Neuronal stem cell (in vitro differentiated cells): Measurements from ENCODE around the gene SLC35G6.

Source experiments
- DNase-seq: peaks from one replicate; pipeline ENCODE4 v3.0.0-alpha.2; 2013; ENCODE audit warnings: low spot score
- H2AFZ ChIP-seq: one replicate; pipeline ENCODE4 v1.6.1; 2013; ENCODE audit warnings: mild to moderate bottlenecking, low read length, inconsistent platforms
- H2AK5ac ChIP-seq: 2 replicates; pipeline ENCODE4 v1.6.1; 2013; ENCODE audit warnings: low read depth, mild to moderate bottlenecking, inconsistent platforms, low read length, moderate library complexity, mixed read lengths
- H2BK120ac ChIP-seq: 2 replicates; pipeline ENCODE4 v1.6.1; 2013; ENCODE audit warnings: low read depth, mild to moderate bottlenecking, inconsistent platforms, low read length, moderate library complexity, mixed read lengths
- H2BK12ac ChIP-seq: one replicate; pipeline ENCODE4 v1.6.1; 2013; ENCODE audit warnings: low read length, inconsistent platforms
- H2BK15ac ChIP-seq: 2 replicates; pipeline ENCODE4 v1.6.1; 2013; ENCODE audit warnings: mild to moderate bottlenecking, low read length, inconsistent platforms, mixed read lengths
- H2BK5ac ChIP-seq: one replicate; pipeline ENCODE4 v1.6.1; 2013; ENCODE audit warnings: inconsistent platforms, mild to moderate bottlenecking, low read length, moderate library complexity
- H3K14ac ChIP-seq: one replicate; pipeline ENCODE4 v1.6.1; 2013; ENCODE audit warnings: low read length, inconsistent platforms
- H3K18ac ChIP-seq: 2 replicates; pipeline ENCODE4 v1.6.1; 2013; ENCODE audit warnings: low read length, inconsistent platforms
- H3K23ac ChIP-seq: 2 replicates; pipeline ENCODE4 v1.6.1; 2013; ENCODE audit warnings: low read depth, mild to moderate bottlenecking, mixed read lengths, low read length, inconsistent platforms; ENCODE audit not compliant: poor library complexity
- H3K27ac ChIP-seq: replicated peaks from 3 replicates; pipeline ENCODE4 v1.5.1; 2013; ENCODE audit warnings: low read length, inconsistent platforms
- H3K27me3 ChIP-seq, 3 experiments: 2 replicates each; pipeline ENCODE4 v1.6.1; 2013; ENCODE audit warnings: low read length in 3 of 3, mild to moderate bottlenecking in 2 of 3, inconsistent platforms in 1 of 3, low read depth in 1 of 3, mixed read lengths in 1 of 3, moderate library complexity in 1 of 3; ENCODE audit not compliant: control insufficient read depth in 3 of 3, insufficient read depth in 3 of 3
- H3K36me3 ChIP-seq, 2 donors: replicated peaks in 1 of 2; 2 replicates each; pipeline ENCODE4 v1.6.1; 2013; ENCODE audit warnings: low read length in 2 of 2; ENCODE audit not compliant: control insufficient read depth in 2 of 2, insufficient read depth in 2 of 2
- H3K4ac ChIP-seq: 2 replicates; pipeline ENCODE4 v1.6.1; 2013; ENCODE audit warnings: inconsistent platforms, mild to moderate bottlenecking, low read length, moderate library complexity
- H3K4me1 ChIP-seq, 2 donors: 1 replicate in 1 of 2; 2 replicates in 1 of 2; pipeline ENCODE4 v1.6.1; 2013; ENCODE audit warnings: low read length in 2 of 2, low read depth in 1 of 2; ENCODE audit not compliant: control insufficient read depth in 2 of 2, insufficient read depth in 1 of 2
- H3K4me2 ChIP-seq: one replicate; pipeline ENCODE4 v1.6.1; 2013; ENCODE audit warnings: mild to moderate bottlenecking, low read length, inconsistent platforms; ENCODE audit not compliant: insufficient read depth, poor library complexity, severe bottlenecking
- H3K4me3 ChIP-seq, 2 donors: 2 replicates each; pipeline ENCODE4 v1.5.1; 2013; ENCODE audit warnings: low read length in 2 of 2, mild to moderate bottlenecking in 2 of 2, inconsistent platforms in 1 of 2, moderate library complexity in 1 of 2
- H3K79me1 ChIP-seq: one replicate; pipeline ENCODE4 v1.6.1; 2013; ENCODE audit warnings: low read depth, mild to moderate bottlenecking, inconsistent platforms, low read length, moderate library complexity
- H3K9ac ChIP-seq: one replicate; pipeline ENCODE4 v1.6.1; 2013; ENCODE audit warnings: mild to moderate bottlenecking, low read depth, low read length, inconsistent platforms; ENCODE audit not compliant: poor library complexity
- H3K9me3 ChIP-seq, 2 donors: replicated peaks in 1 of 2; 2 replicates each; pipeline versions ENCODE3 to v1.6.1; 2013; ENCODE audit warnings: low read length in 2 of 2, mild to moderate bottlenecking in 2 of 2, inconsistent platforms in 1 of 2, low read depth in 1 of 2, mixed read lengths in 1 of 2, moderate library complexity in 1 of 2; ENCODE audit not compliant: control insufficient read depth in 2 of 2, insufficient read depth in 1 of 2
- H4K8ac ChIP-seq: one replicate; pipeline ENCODE4 v1.6.1; 2013; ENCODE audit warnings: low read depth, mild to moderate bottlenecking, inconsistent platforms, low read length, moderate library complexity
- H4K91ac ChIP-seq: one replicate; pipeline ENCODE4 v1.6.1; 2013; ENCODE audit warnings: low read length, low read depth, mild to moderate bottlenecking, inconsistent platforms; ENCODE audit not compliant: poor library complexity
- WGBS, 2 donors: extraction: QIAGEN DNeasy Blood & Tissue Kit; methylation state at CpG; one replicate each; pipeline ENCODE4 v1.1.7; 2013; ENCODE audit warnings: missing lambda C conversion rate in 2 of 2, mixed read lengths in 1 of 2; ENCODE audit not compliant: insufficient read length in 2 of 2, insufficient replicate concordance in 1 of 2; ENCODE audit errors: extremely low coverage in 2 of 2; 5-methylcytosine and 5-hydroxymethylcytosine counted together

The SLC35G6 gene

DNA sequence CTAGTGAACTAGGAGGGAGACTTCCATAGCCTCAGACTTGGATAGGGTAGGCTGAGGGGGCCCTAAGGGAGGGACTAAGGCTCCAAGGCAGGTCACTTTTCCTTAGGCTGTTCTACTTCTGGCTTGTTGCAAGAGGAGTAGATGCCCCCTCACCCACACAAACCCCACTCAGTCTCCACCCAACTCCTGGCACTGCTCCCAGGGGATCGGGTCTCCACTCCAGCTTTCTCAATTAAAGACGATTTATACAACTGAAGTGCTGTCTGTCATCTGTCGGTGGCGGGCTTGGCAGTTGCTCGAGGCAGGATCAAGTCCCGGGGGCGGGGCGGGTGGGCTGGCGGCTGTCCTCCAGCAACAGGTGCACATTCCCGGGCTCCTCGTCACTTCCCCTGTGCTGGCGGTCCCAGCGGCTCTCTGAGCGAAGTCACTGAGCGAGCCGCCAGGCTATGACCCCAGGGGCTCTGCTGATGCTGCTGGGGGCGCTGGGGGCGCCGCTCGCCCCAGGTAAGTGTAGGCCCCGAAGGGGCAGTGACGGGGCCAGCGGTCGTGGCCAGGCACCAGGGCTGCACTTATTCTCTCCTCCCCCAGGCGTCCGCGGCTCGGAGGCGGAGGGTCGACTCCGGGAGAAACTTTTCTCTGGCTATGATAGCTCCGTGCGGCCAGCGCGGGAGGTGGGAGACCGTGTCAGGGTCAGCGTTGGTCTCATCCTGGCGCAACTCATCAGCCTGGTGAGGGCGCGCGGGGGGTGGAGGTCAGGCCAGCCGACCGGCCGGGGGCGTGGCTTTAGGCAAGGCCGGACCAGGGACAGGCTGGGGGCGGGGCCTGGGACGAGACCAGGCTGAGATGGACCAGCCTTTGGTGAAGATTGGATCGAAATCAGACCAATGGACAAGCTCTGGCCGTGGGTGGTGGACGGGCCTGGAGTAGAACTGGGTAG lies 36.3 kb upstream of the SLC35G6 start, which contains the start of gene CHRNB1:
Gene CHRNB1, plus strand, starts transcription at position 380 of the 937 bp plus-strand sequence. Its CDS starts 67 bp downstream, at position 447.
- peak; percentile 85 for DNase-seq
- Histone ChIP-seq H2AFZ (peak within 1 kb of the TSS; percentile 97), H3K4me3 (peak within 1 kb of the TSS; percentile 45 to 78), H3K23ac (peak within 1 kb of the TSS; percentile 52), H3K9ac (peak within 1 kb of the TSS; percentile 71), H3K27ac (peak within 1 kb of the TSS; percentile 53), H3K9me3 (peaks cover 1 to 5% of the 10 kb centered on the region in 2 donors), H2BK15ac (peak within 1 kb of the TSS; percentile 61), H2AK5ac (peak within 1 kb of the TSS; percentile 39), H3K4ac (no peak within 1 kb of the TSS), H4K8ac (no peak within 1 kb of the TSS), H3K27me3 (peaks cover 0 to 15% (median 6%) of the 10 kb centered on the region in 3 experiments), H4K91ac (no peak within 1 kb of the TSS), H2BK5ac (no peak within 1 kb of the TSS), H3K18ac (peak within 1 kb of the TSS; percentile 95), H2BK120ac (no peak within 1 kb of the TSS), H3K14ac (no peak within 1 kb of the TSS), H2BK12ac (no peak within 1 kb of the TSS), H3K36me3 (no peaks in the 10 kb centered on the region), H3K79me1 (peaks cover 2% of the 10 kb centered on the region), H3K4me2 (peak within 1 kb of the TSS; percentile 95), H3K4me1 (peaks cover 11 to 22% of the 10 kb centered on the region in 2 donors)
- WGBS, 2 donors: no CpG with 5 or more reads among the region's 51 CpGs

DNA sequence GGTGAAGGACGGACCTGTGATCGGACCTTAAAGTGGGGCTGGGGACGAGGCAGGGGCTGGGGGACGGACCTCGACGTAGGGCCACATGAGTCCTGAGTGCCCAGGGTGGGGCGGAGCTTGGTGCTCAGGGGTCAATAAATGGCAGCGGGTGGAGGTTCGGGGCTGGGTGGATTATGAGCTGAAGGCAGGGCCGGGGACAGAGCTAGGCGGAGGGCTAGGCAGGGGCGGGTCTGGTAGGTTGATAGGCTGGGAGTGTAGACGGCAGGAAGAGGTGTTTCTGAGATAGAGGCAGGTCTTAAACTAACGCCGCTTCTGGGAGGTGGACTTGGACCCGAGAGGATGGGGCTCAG lies 35.7 kb upstream of the SLC35G6 start:
- Histone ChIP-seq H4K8ac (no peak overlapping the region), H3K4me3 (peak overlapping the region; percentile 45 to 62), H3K4ac (no peak overlapping the region), H3K9me3 (peaks cover 1 to 5% of the 10 kb centered on the region in 2 donors), H3K36me3 (no peaks in the 10 kb centered on the region), H3K18ac (peak overlapping the region; percentile 95), H2BK12ac (no peak overlapping the region), H2BK120ac (no peak overlapping the region), H3K27ac (peak overlapping the region; percentile 37), H3K4me1 (peaks cover 11 to 22% of the 10 kb centered on the region in 2 donors), H3K23ac (peak overlapping the region; percentile 52), H3K14ac (no peak overlapping the region), H2BK5ac (no peak overlapping the region), H3K79me1 (peaks cover 2% of the 10 kb centered on the region), H2AK5ac (peak overlapping the region; percentile 23), H2AFZ (peak overlapping the region; percentile 97), H3K27me3 (peaks cover 0 to 15% (median 6%) of the 10 kb centered on the region in 3 experiments), H3K4me2 (peak overlapping the region; percentile 95), H3K9ac (peak overlapping the region; percentile 71), H4K91ac (no peak overlapping the region), H2BK15ac (no peak overlapping the region)
- DNase-seq: peak; percentile 54
- no CpG with 5 or more reads among the region's 16 CpGs for WGBS, 2 donors

DNA sequence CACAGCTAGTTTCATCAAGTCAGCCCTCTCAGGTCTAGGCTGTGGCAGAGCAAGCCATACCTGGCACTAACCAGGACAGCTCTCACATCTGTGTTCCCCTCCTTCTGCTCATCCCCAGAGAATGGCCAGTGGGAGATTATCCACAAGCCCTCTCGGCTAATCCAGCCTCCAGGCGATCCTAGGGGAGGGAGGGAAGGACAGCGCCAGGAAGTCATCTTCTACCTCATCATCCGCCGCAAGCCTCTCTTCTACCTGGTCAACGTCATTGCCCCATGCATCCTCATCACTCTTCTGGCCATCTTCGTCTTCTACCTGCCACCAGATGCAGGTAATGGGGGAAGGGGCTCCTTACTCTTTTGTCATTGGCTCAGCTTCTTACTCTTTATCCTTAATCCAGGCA lies 32.8 kb upstream of the SLC35G6 start:
- no CpG with 5 or more reads among the region's 7 CpGs for WGBS, 2 donors
- Histone ChIP-seq H3K4ac (no peak overlapping the region), H3K27me3 (peaks cover 0 to 12% (median 6%) of the 10 kb centered on the region in 3 experiments), H2BK120ac (no peak overlapping the region), H2BK5ac (no peak overlapping the region), H3K4me1 (peaks cover 6 to 13% of the 10 kb centered on the region in 2 donors), H3K23ac (no peak overlapping the region), H2BK15ac (no peak overlapping the region), H2AFZ (no peak overlapping the region), H3K4me2 (no peak overlapping the region), H2BK12ac (no peak overlapping the region), H3K79me1 (peaks cover 2% of the 10 kb centered on the region), H3K4me3 (no peak overlapping the region), H3K36me3 (no peaks in the 10 kb centered on the region), H3K9me3 (peaks cover 1 to 5% of the 10 kb centered on the region in 2 donors), H3K18ac (no peak overlapping the region), H2AK5ac (no peak overlapping the region), H4K8ac (no peak overlapping the region), H3K27ac (no peak overlapping the region), H3K9ac (no peak overlapping the region), H3K14ac (no peak overlapping the region), H4K91ac (no peak overlapping the region)
- no peak for DNase-seq

DNA sequence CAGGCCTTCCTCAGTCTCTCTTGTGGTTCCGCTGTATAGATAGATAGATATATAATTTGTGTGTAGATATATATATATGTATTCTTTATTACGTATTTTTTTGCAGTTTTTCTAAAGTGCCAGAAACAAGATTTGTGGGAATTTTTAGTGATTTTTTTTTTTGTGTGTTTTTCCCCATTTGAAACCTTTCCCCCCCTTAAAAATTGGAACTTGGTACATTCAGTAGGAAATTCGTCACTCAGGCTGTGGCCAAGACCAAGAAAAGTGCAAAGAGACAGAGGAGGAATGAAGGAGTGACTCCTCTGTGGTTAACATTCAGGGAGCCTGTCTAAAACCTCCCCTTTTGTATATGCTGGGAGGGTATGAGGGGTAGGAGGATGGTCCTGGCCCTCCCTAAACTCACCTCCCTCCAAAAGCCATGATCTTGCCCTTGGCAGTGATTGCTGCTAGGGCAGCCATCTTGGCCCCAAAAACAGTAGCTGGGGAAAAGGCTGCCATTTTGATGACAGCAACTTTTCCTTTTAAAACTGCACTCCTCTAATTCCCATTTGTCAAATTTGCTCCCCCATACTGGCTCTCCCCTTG lies 21.2 kb upstream of the SLC35G6 start:
- H2BK15ac ChIP-seq: no peak overlapping the region
- H3K18ac ChIP-seq: no peak overlapping the region
- no CpG with 5 or more reads among the region's 3 CpGs for WGBS, 2 donors
- no peak overlapping the region for H3K14ac ChIP-seq
- H3K4me2 ChIP-seq: no peak overlapping the region
- no peak overlapping the region for H2BK120ac ChIP-seq
- H3K27ac ChIP-seq: no peak overlapping the region
- H3K27me3 ChIP-seq: no peaks in the 10 kb centered on the region
- H2BK12ac ChIP-seq: no peak overlapping the region
- DNase-seq: no peak
- no peak overlapping the region for H2AFZ ChIP-seq
- H4K8ac ChIP-seq: no peak overlapping the region
- H3K36me3 ChIP-seq: peaks cover 3 to 25% of the 10 kb centered on the region in 2 donors
- H3K4me3 ChIP-seq: no peak overlapping the region
- H2BK5ac ChIP-seq: no peak overlapping the region
- H3K9me3 ChIP-seq: peaks cover 0 to 4% of the 10 kb centered on the region in 2 donors
- H2AK5ac ChIP-seq: no peak overlapping the region
- H3K23ac ChIP-seq: no peak overlapping the region
- H3K4me1 ChIP-seq: peaks cover 0 to 10% of the 10 kb centered on the region in 2 donors
- H4K91ac ChIP-seq: no peak overlapping the region
- peaks cover 5% of the 10 kb centered on the region for H3K79me1 ChIP-seq
- H3K4ac ChIP-seq: no peak overlapping the region
- no peak overlapping the region for H3K9ac ChIP-seq
